ENCODE measurements around the gene TPCN1. TPM values are rescaled to one million over a fixed set of nuclear protein-coding genes. Genes with fewer than 3 reads are reported as not detected.

Gene TPCN1
- total and polyA plus RNA-seq, 2 experiments from 2014 or later = 14.4 to 16.2 TPM

GRCh38 chr12:113286712-113287111, 65.4 kb downstream of the TPCN1 start:
- peak overlapping the region; percentile 47; the same call in 1 of the 2 replicates for H3K27ac Mint-ChIP-seq
- peaks cover 5% of the 10 kb centered on the region; the same call in 1 of the 3 replicates for H3K4me1 Mint-ChIP-seq
- H3K36me3 ChIP-seq (ENCODE audit: insufficient read depth) = no peaks in the 10 kb centered on the region
- H3K4me1 ChIP-seq (ENCODE audit: insufficient read depth) = no peaks in the 10 kb centered on the region
- peaks cover 6% of the 10 kb centered on the region for H3K36me3 Mint-ChIP-seq (ENCODE audit: low read depth)
- H3K4me3 ChIP-seq = no peak overlapping the region
- H3K9me2 ChIP-seq (ENCODE audit: insufficient read depth) = no peaks in the 10 kb centered on the region
- no peak overlapping the region for H3K4me3 Mint-ChIP-seq
- H3K27me3 Mint-ChIP-seq (ENCODE audit: insufficient read depth, low read depth, poor library complexity) = peaks cover 2% of the 10 kb centered on the region
- TF ChIP-seq REST (IDR thresholded peaks at IDR 0.05; ENCODE audit: unreplicated experiment) = no peak
- no peak for TF ChIP-seq STAT1 (IDR thresholded peaks at IDR 0.05; ENCODE audit: unreplicated experiment)
- no peak for TF ChIP-seq NANOG (IDR thresholded peaks at IDR 0.05; ENCODE audit: borderline replicate concordance)
- no peak for TF ChIP-seq POLR2AphosphoS5 (IDR thresholded peaks at IDR 0.05; ENCODE audit: low read depth)
- TF ChIP-seq EZH2 (IDR thresholded peaks at IDR 0.05; ENCODE audit: low read depth, unreplicated experiment) = no peak
- TF ChIP-seq ZNF331 (CRISPR knock-in tag; IDR thresholded peaks at IDR 0.05; ENCODE audit: low read depth) = no peak
- no peak for TF ChIP-seq ETS1 (IDR thresholded peaks at IDR 0.05)
- no peak for TF ChIP-seq ZNF114 (CRISPR knock-in tag; IDR thresholded peaks at IDR 0.05)
- no peak for TF ChIP-seq JUNB (IDR thresholded peaks at IDR 0.05; ENCODE audit: unreplicated experiment)
- no peak for TF ChIP-seq CTCF (conservative IDR thresholded peaks at IDR 0.05; ENCODE audit: low read depth in 2 of 2)
- TF ChIP-seq EZH2phosphoT487 (IDR thresholded peaks at IDR 0.05; ENCODE audit: unreplicated experiment) = no peak
- TF ChIP-seq ZNF462 (CRISPR knock-in tag; IDR thresholded peaks at IDR 0.05) = no peak
- no peak for TF ChIP-seq CREB1 (CRISPR knock-in tag; IDR thresholded peaks at IDR 0.05; ENCODE audit: low read depth)
- no peaks in the 10 kb centered on the region for H3K27me3 ChIP-seq (ENCODE audit: insufficient read depth)
- peak; percentile 20 for ATAC-seq
- H2AFZ ChIP-seq = no peak overlapping the region
- no peaks in the 10 kb centered on the region for H3K9me3 Mint-ChIP-seq
- H3F3A ChIP-seq (replicated peaks; ENCODE audit: low read depth) = no peaks in the 10 kb centered on the region
- no peaks in the 10 kb centered on the region for H3K79me2 ChIP-seq (replicated peaks; ENCODE audit: insufficient read depth)
- no peak for DNase-seq (ENCODE audit: low spot score)
- H4K20me1 ChIP-seq (replicated peaks; ENCODE audit: insufficient read depth) = no peaks in the 10 kb centered on the region
- H3K27ac ChIP-seq (ENCODE audit: low read depth) = no peak overlapping the region
- H3K4me2 ChIP-seq = no peak overlapping the region
